K562 (cell line): ENCODE data around the gene C19orf85. TPM values are rescaled to one million over a fixed set of nuclear protein-coding genes. Genes with fewer than 3 reads are reported as not detected.
A peak's percentile ranks its signal among the peaks of the same experiment; 100 is the strongest.

Experiments used
- ATF3 ChIP-seq, 2 experiments: fragments of 450-650 bp in 1 of 2; sonication (generic) in 1 of 2; formaldehyde crosslinking in 1 of 2; IDR thresholded peaks in 1 of 2; conservative IDR thresholded peaks in 1 of 2; 2 replicates each; pipeline versions ENCODE4 v1.6.1 to v1.8.1; 2016 to 2023; ENCODE audit warnings: mild to moderate bottlenecking in 2 of 2, moderate library complexity in 2 of 2, inconsistent platforms in 1 of 2, missing genetic modification reagents in 1 of 2
- CTCFL ChIP-seq: IDR thresholded peaks from 2 replicates; pipeline ENCODE4 v1.6.1; 2011; ENCODE audit warnings: borderline replicate concordance, low read depth, mild to moderate bottlenecking, moderate library complexity, low read length; ENCODE audit not compliant: insufficient read depth, poor library complexity, severe bottlenecking
- NCOR1 ChIP-seq: fragments of 450-650 bp; IDR thresholded peaks from 2 replicates; pipeline ENCODE4 v1.6.1; 2016; ENCODE audit warnings: mild to moderate bottlenecking, moderate library complexity
- RHOXF2B ChIP-seq: fragments of 250-450 bp; sonication (Bioruptor Pico); conservative IDR thresholded peaks from 2 replicates; pipeline ENCODE4 v1.5.1; 2021
- SMARCC2 ChIP-seq: fragments of 450-650 bp; IDR thresholded peaks from 2 replicates; pipeline ENCODE4 v1.6.1; 2017; ENCODE audit warnings: antibody characterized with exemption, moderate library complexity, mild to moderate bottlenecking, low read depth
- SREBF2 ChIP-seq: sonication (generic); formaldehyde crosslinking; IDR thresholded peaks from 2 replicates; pipeline ENCODE4 v1.4.0; 2020; ENCODE audit warnings: mild to moderate bottlenecking, missing genetic modification reagents
- TAF9B ChIP-seq: fragments of 450-650 bp; IDR thresholded peaks from 2 replicates; pipeline ENCODE4 v1.6.1; 2018; ENCODE audit warnings: mild to moderate bottlenecking; ENCODE audit not compliant: partially characterized antibody
- TARDBP ChIP-seq: fragments of 450-650 bp; IDR thresholded peaks from 2 replicates; pipeline ENCODE4 v1.6.1; 2016
- TRIM25 ChIP-seq: fragments of 450-650 bp; IDR thresholded peaks from 2 replicates; pipeline ENCODE4 v1.7.0; 2016; ENCODE audit warnings: borderline replicate concordance
- UBTF ChIP-seq, 2 experiments: IDR thresholded peaks; 2 replicates each; pipeline ENCODE4 v1.6.1; 2012; ENCODE audit warnings: improper control_type of control experiment in 2 of 2, low read depth in 2 of 2, low read length in 2 of 2, borderline replicate concordance in 1 of 2
- ZNF134 ChIP-seq: fragments of 250-450 bp; sonication (Bioruptor Pico); conservative IDR thresholded peaks from 2 replicates; pipeline ENCODE4 v1.4.0; 2020
- ZNF174 ChIP-seq: fragments of 250-450 bp; sonication (Bioruptor Pico); IDR thresholded peaks from 2 replicates; pipeline ENCODE4 v1.4.0; 2020; ENCODE audit warnings: mild to moderate bottlenecking
- ZNF592 ChIP-seq: fragments of 450-650 bp; IDR thresholded peaks from 2 replicates; pipeline ENCODE4 v1.6.1; 2017; ENCODE audit warnings: antibody characterized with exemption, mild to moderate bottlenecking
- ZNF75A ChIP-seq: fragments of 450-650 bp; formaldehyde crosslinking; IDR thresholded peaks from 2 replicates; pipeline ENCODE4 v1.4.0; 2020; ENCODE audit warnings: mild to moderate bottlenecking
- ZZZ3 ChIP-seq: fragments of 450-650 bp; IDR thresholded peaks from 2 replicates; pipeline ENCODE4 v1.6.1; 2016; ENCODE audit warnings: antibody characterized with exemption, mild to moderate bottlenecking, moderate library complexity
- polyA plus RNA-seq, 8 experiments: library from polyadenylated mRNA; depleted of rRNA in 4 of 8; stranded (reverse) in 5 of 8; unstranded in 3 of 8; fragments of >200 nt; fragmentation: Nextera tagmentation in 2 of 8; fragmentation: Illumina TruSeq in 1 of 8; extraction: Ambion mirVana in 2 of 8; extraction: Trizol in 1 of 8; gene quantifications; 2 replicates each; pipeline versions ENCODE4 v1.2.1 to v1.2.3, GENCODE V29; 2011 to 2014; ENCODE audit warnings: inconsistent platforms in 1 of 8, missing spikeins in 1 of 8
- total RNA-seq, 7 experiments: library from RNA; depleted of rRNA in 6 of 7; stranded (reverse); fragments of >200 nt in 6 of 7; fragmentation: Illumina TruSeq in 2 of 7; extraction: Trizol in 2 of 7; gene quantifications; 2 replicates each; pipeline versions ENCODE4 v1.2.1 to v1.2.3, GENCODE V29; 2011 to 2021; ENCODE audit warnings: low replicate concordance in 1 of 7

Gene C19orf85
- total and polyA plus RNA-seq, 9 of the 15 experiments (the other 6 are each of a cell fraction or from before 2014, with no cell fraction given): not detected

- TF ChIP-seq TRIM25 (no peak), ZNF75A (no peak), NCOR1 (peak; percentile 88), ATF3 (IDR thresholded peaks at IDR 0.05) (peak; percentile 89), ATF3 (CRISPR knock-in tag; conservative IDR thresholded peaks at IDR 0.05) (no peak), TAF9B (no peak), SREBF2 (CRISPR knock-in tag) (no peak), ZNF592 (peak; percentile 77), TARDBP (peak; percentile 79), ZNF174 (CRISPR knock-in tag) (no peak), CTCFL (peak; percentile 81), ZZZ3 (no peak), SMARCC2 (peak; percentile 84; the same call in 1 of the 2 replicates), UBTF (IDR thresholded peaks at IDR 0.05; ENCODE audit: borderline replicate concordance in 1 of 2, low read depth in 2 of 2, low read length in 2 of 2) (peak in 1 of 2 experiments; percentile 82; a peak in 2 of 4 replicates), RHOXF2B (no peak), ZNF134 (no peak)
Measured at GRCh38 chr19:55467236-55468053, 2.9 kb upstream of the C19orf85 start (continued).
